OCI-LY3 (cell line): ENCODE data around the gene RAP2C.
"Not testable (repeated sequence)": the region's sequence is repeated elsewhere in the genome, so short reads cannot be mapped to it uniquely, and the experiment has no call there.

Experiments used
- H2AFZ ChIP-seq: fragments of 200-600, 300-600 bp; shearing (Covaris generic); 2 replicates; pipeline ENCODE4 v1.6.0; 2014; ENCODE audit warnings: antibody characterized with exemption, low read depth, low read length
- H3K27ac ChIP-seq: fragments of 200-600, 300-600 bp; sonication (generic); 2 replicates; pipeline ENCODE4 v1.5.1; 2014; ENCODE audit warnings: mild to moderate bottlenecking, low read length, moderate library complexity, mixed read lengths
- H3K27me3 ChIP-seq: fragments of 200-600, 300-600 bp; sonication (generic); 2 replicates; pipeline ENCODE4 v1.6.1; 2014; ENCODE audit warnings: low read depth, low read length, mixed read lengths
- H3K36me3 ChIP-seq: fragments of 200-600, 300-600 bp; sonication (generic); replicated peaks from 2 replicates; pipeline ENCODE3; 2014; ENCODE audit warnings: low read depth, low read length, mixed read lengths
- H3K4me1 ChIP-seq: fragments of 300-600, 200-600 bp; sonication (generic); 2 replicates; pipeline ENCODE4 v1.6.1; 2014; ENCODE audit warnings: low read length, mixed read lengths
- H3K4me2 ChIP-seq: fragments of 200-600, 300-600 bp; sonication (generic); 2 replicates; pipeline ENCODE4 v1.6.1; 2014; ENCODE audit warnings: low read length, mixed read lengths
- H3K4me3 ChIP-seq: fragments of 300-600, 200-600 bp; sonication (generic); 2 replicates; pipeline ENCODE4 v1.5.1; 2014; ENCODE audit warnings: antibody characterized with exemption, mild to moderate bottlenecking, low read length, moderate library complexity
- H3K79me2 ChIP-seq: fragments of 300-600, 200-600 bp; shearing (Covaris generic); 2 replicates; pipeline ENCODE4 v1.6.1; 2014; ENCODE audit warnings: mild to moderate bottlenecking, low read length, mixed read lengths
- H3K9ac ChIP-seq: fragments of 300-600, 200-600 bp; shearing (Covaris generic); 2 replicates; pipeline ENCODE4 v1.6.0; 2014; ENCODE audit warnings: mild to moderate bottlenecking, low read length, moderate library complexity
- H3K9me3 ChIP-seq: fragments of 200-600, 300-600 bp; shearing (Covaris generic); 2 replicates; pipeline ENCODE4 v1.6.1; 2014; ENCODE audit warnings: low read length, mixed read lengths; ENCODE audit not compliant: insufficient read depth
- H4K20me1 ChIP-seq: fragments of 200-600, 300-600 bp; sonication (generic); 2 replicates; pipeline ENCODE4 v1.6.1; 2016; ENCODE audit warnings: low read length, mixed read lengths; ENCODE audit not compliant: insufficient read depth
- EZH2phosphoT487 ChIP-seq: fragments of 200-600 bp; shearing (Covaris generic); IDR thresholded peaks from 2 replicates; pipeline ENCODE4 v1.6.1; 2018; ENCODE audit warnings: antibody characterized with exemption, mixed run types, low read depth
- TF ChIP-seq, protein P1 (sequence below): fragments of 200-600, 300-600 bp; sonication (generic); IDR thresholded peaks from 2 replicates; pipeline ENCODE4 v1.5.1; 2014; ENCODE audit warnings: antibody characterized with exemption, low read length, low read depth

Gene RAP2C

DNA sequence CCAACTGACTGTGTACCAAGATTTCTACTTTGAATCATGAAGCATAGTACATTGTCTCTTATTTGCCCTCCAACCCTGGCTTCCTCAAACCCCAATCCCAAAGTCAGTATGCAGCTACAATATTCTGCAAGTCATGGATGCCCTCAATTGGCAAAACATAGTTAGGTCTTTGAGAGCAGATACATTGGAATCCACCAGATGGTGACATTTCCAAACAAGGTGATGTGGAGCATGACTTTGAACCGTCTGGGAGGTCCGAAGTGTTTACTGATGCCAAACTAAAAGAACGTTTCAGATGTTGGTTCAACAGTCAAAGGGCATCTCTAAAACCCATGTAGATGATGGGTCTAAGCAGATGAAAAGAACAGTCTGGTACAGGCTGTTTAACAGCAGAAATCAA lies 47.8 kb downstream of the RAP2C start:
- H4K20me1 ChIP-seq, result no peaks in the 10 kb centered on the region
- H3K4me2 ChIP-seq, result no peak overlapping the region
- H3K27ac ChIP-seq, result no peak overlapping the region
- no peaks in the 10 kb centered on the region for H3K36me3 ChIP-seq
- H3K79me2 ChIP-seq, result no peaks in the 10 kb centered on the region
- no peak overlapping the region for H3K4me3 ChIP-seq
- H3K4me1 ChIP-seq, result peaks cover 4% of the 10 kb centered on the region
- no peak overlapping the region for H3K9ac ChIP-seq
- no peaks in the 10 kb centered on the region for H3K27me3 ChIP-seq
- no peaks in the 10 kb centered on the region for H3K9me3 ChIP-seq
- TF ChIP-seq, protein P1, sequence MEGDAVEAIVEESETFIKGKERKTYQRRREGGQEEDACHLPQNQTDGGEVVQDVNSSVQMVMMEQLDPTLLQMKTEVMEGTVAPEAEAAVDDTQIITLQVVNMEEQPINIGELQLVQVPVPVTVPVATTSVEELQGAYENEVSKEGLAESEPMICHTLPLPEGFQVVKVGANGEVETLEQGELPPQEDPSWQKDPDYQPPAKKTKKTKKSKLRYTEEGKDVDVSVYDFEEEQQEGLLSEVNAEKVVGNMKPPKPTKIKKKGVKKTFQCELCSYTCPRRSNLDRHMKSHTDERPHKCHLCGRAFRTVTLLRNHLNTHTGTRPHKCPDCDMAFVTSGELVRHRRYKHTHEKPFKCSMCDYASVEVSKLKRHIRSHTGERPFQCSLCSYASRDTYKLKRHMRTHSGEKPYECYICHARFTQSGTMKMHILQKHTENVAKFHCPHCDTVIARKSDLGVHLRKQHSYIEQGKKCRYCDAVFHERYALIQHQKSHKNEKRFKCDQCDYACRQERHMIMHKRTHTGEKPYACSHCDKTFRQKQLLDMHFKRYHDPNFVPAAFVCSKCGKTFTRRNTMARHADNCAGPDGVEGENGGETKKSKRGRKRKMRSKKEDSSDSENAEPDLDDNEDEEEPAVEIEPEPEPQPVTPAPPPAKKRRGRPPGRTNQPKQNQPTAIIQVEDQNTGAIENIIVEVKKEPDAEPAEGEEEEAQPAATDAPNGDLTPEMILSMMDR, result 0 out of 2 replicates have a peak, but pooled peaks have one; percentile 5
- TF ChIP-seq EZH2phosphoT487, result no peak
- H2AFZ ChIP-seq, result no peak overlapping the region

DNA sequence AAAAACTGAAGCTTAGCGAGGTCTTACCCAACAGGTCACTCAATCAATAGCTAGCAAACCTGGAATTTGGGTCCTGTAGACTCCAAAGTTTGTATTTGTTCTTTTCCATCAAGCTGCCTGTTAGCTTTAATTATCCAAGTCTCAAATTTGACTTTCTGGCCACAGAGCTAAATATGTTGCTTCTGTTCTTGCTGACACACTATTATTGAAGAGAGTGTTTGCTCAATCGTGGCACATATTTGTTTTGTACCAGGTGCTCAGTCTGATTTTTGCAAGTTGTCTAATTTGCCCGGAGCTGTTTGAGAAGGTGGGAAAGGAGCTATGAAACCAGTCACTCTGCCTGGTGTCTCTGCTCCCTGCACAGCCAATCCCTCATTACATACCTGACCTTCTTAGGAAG lies 49.7 kb downstream of the RAP2C start:
- Histone ChIP-seq H3K27ac (no peak overlapping the region), H4K20me1 (no peaks in the 10 kb centered on the region), H3K36me3 (no peaks in the 10 kb centered on the region), H3K4me3 (no peak overlapping the region), H3K4me2 (no peak overlapping the region), H3K79me2 (no peaks in the 10 kb centered on the region), H3K9me3 (no peaks in the 10 kb centered on the region), H3K9ac (no peak overlapping the region), H3K4me1 (peaks cover 4% of the 10 kb centered on the region), H2AFZ (no peak overlapping the region), H3K27me3 (no peaks in the 10 kb centered on the region)
- TF ChIP-seq, protein P1, result no peak
- no peak for TF ChIP-seq EZH2phosphoT487

DNA sequence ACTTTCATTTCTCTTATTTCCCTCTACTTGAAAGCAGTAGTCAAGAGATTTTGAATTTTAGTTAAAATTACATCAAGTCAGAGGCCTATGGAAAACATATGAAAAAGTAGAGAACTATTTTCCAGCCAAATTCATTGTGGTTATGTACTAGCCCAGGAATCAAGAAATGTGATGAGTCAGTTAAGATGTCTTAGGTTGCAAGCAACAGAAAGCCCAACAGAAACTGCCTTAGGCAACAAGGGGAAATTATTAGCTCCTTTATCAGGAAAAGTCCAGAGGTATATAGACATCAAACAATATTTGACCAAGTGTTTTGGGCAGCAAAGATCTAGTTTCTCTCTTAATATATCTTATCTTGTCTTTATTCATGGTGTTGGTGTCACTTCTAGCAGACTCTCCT lies 53.6 kb downstream of the RAP2C start:
- Histone ChIP-seq H3K27me3 (no peaks in the 10 kb centered on the region), H3K27ac (no peak overlapping the region)

DNA sequence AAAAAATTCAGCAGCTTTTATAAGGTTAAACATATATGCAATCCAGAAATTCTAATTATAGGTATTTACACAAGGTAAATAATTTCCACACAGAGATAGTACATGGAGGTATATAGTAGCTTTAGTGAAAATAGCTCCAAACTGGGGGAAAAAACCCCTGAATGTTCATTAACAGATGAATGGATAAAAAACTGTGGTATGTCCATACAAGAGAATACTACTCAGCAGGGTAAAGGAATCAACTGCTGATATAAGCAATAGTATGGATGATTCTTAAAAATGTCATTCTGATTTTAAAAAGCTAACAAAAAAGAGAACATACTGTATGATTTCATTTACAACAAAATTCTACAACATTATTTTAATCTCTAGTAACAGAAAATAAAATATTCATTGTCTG lies 54.2 kb downstream of the RAP2C start:
- no peaks in the 10 kb centered on the region for H3K9me3 ChIP-seq
- no peak overlapping the region for H3K4me3 ChIP-seq
- no peak overlapping the region for H2AFZ ChIP-seq
- no peak overlapping the region for H3K9ac ChIP-seq
- no peak overlapping the region for H3K27ac ChIP-seq
- TF ChIP-seq, protein P1, result no peak
- TF ChIP-seq EZH2phosphoT487, result no peak
- peaks cover 4% of the 10 kb centered on the region for H3K4me1 ChIP-seq
- no peak overlapping the region for H3K4me2 ChIP-seq
- no peaks in the 10 kb centered on the region for H3K27me3 ChIP-seq
- H3K36me3 ChIP-seq, result no peaks in the 10 kb centered on the region
- H4K20me1 ChIP-seq, result no peaks in the 10 kb centered on the region
- H3K79me2 ChIP-seq, result no peaks in the 10 kb centered on the region

More for the DNA sequence above, 53.6 kb downstream of the RAP2C start:
- Histone ChIP-seq H3K9ac (no peak overlapping the region), H3K4me1 (peaks cover 4% of the 10 kb centered on the region), H3K4me3 (no peak overlapping the region), H2AFZ (no peak overlapping the region), H3K9me3 (no peaks in the 10 kb centered on the region), H3K4me2 (no peak overlapping the region), H4K20me1 (no peaks in the 10 kb centered on the region), H3K79me2 (no peaks in the 10 kb centered on the region), H3K36me3 (no peaks in the 10 kb centered on the region)
- TF ChIP-seq EZH2phosphoT487, result no peak
- TF ChIP-seq, protein P1, result no peak

DNA sequence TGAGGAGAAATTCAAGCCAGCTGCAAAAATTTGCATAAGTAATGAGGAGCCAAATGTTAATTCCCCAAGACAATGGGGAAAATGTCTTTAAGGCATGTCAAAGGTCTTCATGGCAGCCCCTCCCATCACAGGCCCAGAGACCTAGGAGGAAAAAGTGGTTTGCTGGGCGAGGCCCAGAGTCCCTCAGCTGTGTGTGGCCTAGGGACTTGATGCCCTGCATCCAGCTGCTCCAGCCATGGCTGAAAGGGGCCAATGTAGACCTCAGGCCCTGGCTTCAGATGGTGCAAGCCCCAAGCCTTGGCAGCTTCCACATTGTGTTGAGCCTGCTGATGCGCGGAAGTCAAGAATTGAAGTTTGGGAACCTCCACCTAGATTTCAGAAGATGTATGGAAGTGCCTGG lies 56.2 kb downstream of the RAP2C start:
- H3K9me3 ChIP-seq, H4K20me1 ChIP-seq: not testable (repeated sequence)

More for the DNA sequence above, 56.2 kb downstream of the RAP2C start:
- H3K36me3 ChIP-seq, H3K9ac ChIP-seq, H3K27me3 ChIP-seq, H3K4me3 ChIP-seq, H3K4me1 ChIP-seq, H3K27ac ChIP-seq, H2AFZ ChIP-seq, H3K4me2 ChIP-seq, H3K79me2 ChIP-seq: not testable (repeated sequence)
